Activated T-cell treated with anti-CD3 and anti-CD28 coated beads, Interleukin-2, amount 50 U/mL, for 72 hours (primary cell): Measurements from ENCODE around the gene JMY. TPM values are rescaled to one million over a fixed set of nuclear protein-coding genes. Genes with fewer than 3 reads are reported as not detected.
"Not testable (repeated sequence)": the region's sequence is repeated elsewhere in the genome, so short reads cannot be mapped to it uniquely, and the experiment has no call there.

Experiments
- ATAC-seq, 2 donors: fragments of 150-1000 bp; cut with Tn5 transposase; replicated peaks in 1 of 2; 2 replicates each; pipeline ENCODE4 v1.10.0; 2021; ENCODE audit warnings: moderate library complexity in 2 of 2, mild to moderate bottlenecking in 1 of 2
- DNase-seq, 2 donors: peaks; one replicate each; pipeline ENCODE4 v3.0.0; 2021 to 2022; ENCODE audit warnings: mixed read lengths in 1 of 2
- H3K27ac Mint-ChIP-seq: one replicate; pipeline ENCODE4 v1.8.0; 2022; ENCODE audit warnings: mild to moderate bottlenecking, moderate library complexity, mixed read lengths
- H3K27me3 Mint-ChIP-seq: one replicate; pipeline ENCODE4 v1.8.0; 2022; ENCODE audit warnings: low read depth, mixed read lengths
- H3K36me3 Mint-ChIP-seq, 2 donors: one replicate each; pipeline ENCODE4 v1.8.0; 2022; ENCODE audit warnings: mixed read lengths in 2 of 2, mild to moderate bottlenecking in 1 of 2; ENCODE audit not compliant: insufficient read depth in 2 of 2
- H3K4me1 Mint-ChIP-seq: one replicate; pipeline ENCODE4 v1.8.0; 2022; ENCODE audit warnings: low read depth, mixed read lengths
- H3K4me3 Mint-ChIP-seq, 2 donors: one replicate each; pipeline ENCODE4 v1.8.0; 2022; ENCODE audit warnings: mild to moderate bottlenecking in 2 of 2, mixed read lengths in 2 of 2, moderate library complexity in 2 of 2
- H3K9me3 Mint-ChIP-seq, 2 donors: one replicate each; pipeline ENCODE4 v1.8.0; 2022; ENCODE audit warnings: mixed read lengths in 2 of 2
- total RNA-seq, 2 donors: library from RNA; stranded (reverse); gene quantifications; one replicate each; pipeline ENCODE4 v1.2.3, GENCODE V29; 2022

Gene JMY
- total RNA-seq, 2 donors from 2014 or later, result 39.7 to 56.2 TPM

DNA sequence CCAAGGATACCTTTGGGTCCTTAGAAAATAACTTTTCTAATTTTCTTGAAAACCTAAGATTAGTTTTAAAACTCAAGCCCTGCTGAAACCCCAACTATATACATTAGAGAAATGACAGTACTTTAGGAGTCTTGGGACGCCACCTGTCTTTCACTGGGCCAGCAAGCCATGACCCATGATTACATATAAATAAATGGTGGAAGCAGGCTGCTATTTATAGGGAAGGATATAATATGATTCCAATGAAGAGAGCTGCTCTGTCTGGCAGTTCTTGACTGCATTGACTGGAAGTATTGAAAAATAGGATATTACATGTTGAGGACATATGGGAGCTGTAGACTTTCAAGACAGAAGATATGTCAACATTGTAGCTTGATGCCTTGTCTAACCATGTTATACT, 7.3 kb downstream of the JMY start:
- H3K27ac Mint-ChIP-seq, result peak overlapping the region; percentile 43

DNA sequence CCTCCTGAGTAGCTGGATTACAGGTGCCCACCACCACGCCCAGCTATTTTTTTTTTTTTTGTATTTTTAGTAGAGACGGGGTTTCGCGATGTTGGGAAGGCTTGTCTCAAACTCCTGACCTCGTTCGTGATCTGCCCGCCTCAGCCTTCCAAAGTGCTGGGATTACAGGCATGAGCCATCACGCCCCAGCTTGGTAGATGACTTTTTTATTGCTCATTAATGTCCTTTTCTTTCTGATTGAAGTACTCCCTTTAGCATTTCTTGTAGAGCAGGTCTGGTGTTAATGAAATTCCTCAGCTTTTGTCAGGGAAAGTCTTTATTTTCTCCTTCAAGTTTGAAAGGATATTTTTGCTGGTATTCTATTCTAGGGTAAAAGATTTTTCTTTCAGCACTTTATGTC, 18.1 kb downstream of the JMY start:
- ATAC-seq, H3K27me3 Mint-ChIP-seq, DNase-seq, H3K9me3 Mint-ChIP-seq, H3K4me3 Mint-ChIP-seq: not testable (repeated sequence)
- Mint-ChIP-seq H3K4me1 (peaks cover 57% of the 10 kb centered on the region), H3K27ac (peak overlapping the region; percentile 27), H3K36me3 (peaks cover 12 to 18% of the 10 kb centered on the region in 2 donors)

More for the DNA sequence above, 7.3 kb downstream of the JMY start:
- no peaks in the 10 kb centered on the region for H3K27me3 Mint-ChIP-seq
- ATAC-seq (no peak), DNase-seq (no peak)
- no peaks in the 10 kb centered on the region for H3K9me3 Mint-ChIP-seq
- peaks cover 72% of the 10 kb centered on the region for H3K4me1 Mint-ChIP-seq
- H3K4me3 Mint-ChIP-seq, result peak overlapping the region in 1 of 2 donors; percentile 91
- H3K36me3 Mint-ChIP-seq, result peaks cover 6 to 8% of the 10 kb centered on the region in 2 donors

DNA sequence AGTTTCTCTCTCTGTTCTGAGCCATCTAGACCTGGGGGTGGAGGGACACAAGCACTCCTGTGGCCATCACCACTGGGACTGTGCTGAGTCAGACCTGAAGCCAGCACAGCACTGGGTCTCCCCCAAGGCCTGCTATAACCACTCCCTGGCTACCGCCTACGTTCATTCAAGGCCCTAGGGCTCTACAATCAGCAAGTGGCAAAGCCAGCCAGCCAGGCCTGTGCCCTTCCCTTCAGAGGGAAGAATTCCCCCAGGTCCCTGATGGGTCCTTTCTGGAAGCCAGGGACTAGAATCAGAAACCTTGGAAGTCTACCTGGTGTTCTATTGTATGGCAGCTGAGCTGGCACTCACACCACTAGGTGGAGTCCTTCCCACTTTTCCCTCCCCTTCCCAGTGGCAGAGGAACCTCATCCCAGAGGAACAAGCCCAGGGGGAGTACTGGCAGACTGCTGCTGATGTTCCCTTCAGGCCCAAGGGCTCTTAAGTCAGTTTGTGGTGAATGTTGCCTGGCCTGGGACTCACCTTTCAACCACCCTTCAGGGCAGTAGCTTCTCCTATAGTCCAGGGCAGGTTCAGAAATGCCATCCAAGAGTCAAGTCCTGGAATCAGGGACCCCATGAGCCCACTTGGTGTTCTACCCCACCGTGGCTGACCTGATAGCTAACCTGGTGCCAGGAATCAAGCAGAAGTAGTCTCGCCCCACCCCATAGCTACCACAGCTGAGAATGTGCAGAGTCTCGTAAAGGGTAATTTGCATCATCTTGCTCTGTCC, 20.0 kb downstream of the JMY start:
- Mint-ChIP-seq H3K27ac (no peak overlapping the region), H3K27me3 (no peaks in the 10 kb centered on the region), H3K9me3 (no peaks in the 10 kb centered on the region), H3K4me1 (peaks cover 49% of the 10 kb centered on the region), H3K36me3 (peaks cover 12 to 18% of the 10 kb centered on the region in 2 donors), H3K4me3 (peak overlapping the region; percentile 30 to 52)
- DNase-seq, result peak; percentile 57 to 72
- peak; percentile 81 to 91 for ATAC-seq

DNA sequence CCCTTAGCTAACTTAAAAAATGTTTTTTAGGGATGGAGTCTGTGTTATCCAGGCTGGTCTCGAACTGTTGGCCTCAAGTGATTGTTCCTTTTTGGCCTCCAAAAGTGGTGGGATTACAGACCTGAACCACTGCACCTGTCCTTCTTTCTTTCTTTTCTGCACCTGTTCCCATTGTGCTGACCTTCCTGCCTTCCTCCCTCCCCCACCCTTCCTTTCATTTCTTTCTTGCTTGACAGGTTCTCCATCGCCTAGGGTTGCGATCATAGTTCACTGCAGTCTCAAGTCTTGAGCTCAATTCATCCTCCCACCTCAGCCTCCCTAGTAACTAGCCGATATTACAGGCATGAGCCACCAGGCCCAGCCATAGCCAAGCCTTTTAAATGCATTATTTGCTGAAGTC, 20.6 kb downstream of the JMY start:
- no peaks in the 10 kb centered on the region for H3K9me3 Mint-ChIP-seq
- H3K36me3 Mint-ChIP-seq, result peaks cover 12 to 18% of the 10 kb centered on the region in 2 donors
- ATAC-seq, result no peak
- H3K4me3 Mint-ChIP-seq, result no peak overlapping the region
- no peak overlapping the region for H3K27ac Mint-ChIP-seq
- peaks cover 52% of the 10 kb centered on the region for H3K4me1 Mint-ChIP-seq
- DNase-seq, result no peak
- H3K27me3 Mint-ChIP-seq, result no peaks in the 10 kb centered on the region

DNA sequence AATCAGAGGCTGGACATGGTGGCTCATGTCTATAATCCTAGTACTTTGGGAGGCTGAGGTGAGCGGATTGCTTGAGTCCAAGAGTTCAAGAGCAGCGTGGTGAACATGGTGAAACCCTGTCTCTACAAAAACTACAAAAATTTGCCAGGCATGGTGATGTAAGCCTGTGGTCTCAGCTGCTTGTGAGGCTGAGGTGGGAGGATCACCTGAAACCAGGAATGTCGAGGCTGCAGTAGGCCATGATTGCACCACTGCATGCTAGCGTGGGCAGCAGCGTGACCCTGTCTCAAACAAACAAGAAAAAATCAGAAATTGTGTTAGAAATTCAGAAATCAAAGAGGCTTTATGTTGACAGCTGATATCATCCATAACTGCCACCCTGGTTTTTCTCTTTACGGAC, 21.4 kb downstream of the JMY start:
- no peak for DNase-seq
- Mint-ChIP-seq H3K27ac (no peak overlapping the region), H3K4me1 (peaks cover 60% of the 10 kb centered on the region), H3K36me3 (peaks cover 12 to 14% of the 10 kb centered on the region in 2 donors), H3K4me3 (no peak overlapping the region), H3K9me3 (no peaks in the 10 kb centered on the region), H3K27me3 (no peaks in the 10 kb centered on the region)
- ATAC-seq, result no peak

DNA sequence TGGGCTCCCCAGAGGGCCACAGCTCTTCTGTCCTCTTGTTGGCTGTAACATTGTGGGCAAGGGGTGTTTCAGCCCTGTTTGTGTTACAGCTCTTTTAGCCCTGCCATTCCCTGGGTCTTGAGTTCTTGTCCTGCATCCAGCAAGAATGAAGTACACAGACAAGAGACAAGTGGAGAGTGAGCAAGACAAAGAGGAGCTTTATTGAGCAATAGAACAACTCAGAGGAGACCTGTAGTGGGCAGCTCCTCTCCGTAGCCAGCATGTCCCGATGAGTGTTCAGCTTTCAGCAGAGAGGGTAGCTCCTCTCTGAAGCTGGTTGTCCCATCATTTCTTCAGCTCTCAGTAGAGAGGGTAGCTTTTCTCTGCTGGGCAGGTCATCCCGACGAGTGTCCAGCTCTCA, 22.9 kb downstream of the JMY start:
- peaks cover 6 to 9% of the 10 kb centered on the region in 2 donors for H3K36me3 Mint-ChIP-seq
- ATAC-seq, result no peak
- peaks cover 61% of the 10 kb centered on the region for H3K4me1 Mint-ChIP-seq
- no peak overlapping the region for H3K4me3 Mint-ChIP-seq
- H3K27me3 Mint-ChIP-seq, result no peaks in the 10 kb centered on the region
- no peak overlapping the region for H3K27ac Mint-ChIP-seq
- no peaks in the 10 kb centered on the region for H3K9me3 Mint-ChIP-seq
- no peak for DNase-seq

DNA sequence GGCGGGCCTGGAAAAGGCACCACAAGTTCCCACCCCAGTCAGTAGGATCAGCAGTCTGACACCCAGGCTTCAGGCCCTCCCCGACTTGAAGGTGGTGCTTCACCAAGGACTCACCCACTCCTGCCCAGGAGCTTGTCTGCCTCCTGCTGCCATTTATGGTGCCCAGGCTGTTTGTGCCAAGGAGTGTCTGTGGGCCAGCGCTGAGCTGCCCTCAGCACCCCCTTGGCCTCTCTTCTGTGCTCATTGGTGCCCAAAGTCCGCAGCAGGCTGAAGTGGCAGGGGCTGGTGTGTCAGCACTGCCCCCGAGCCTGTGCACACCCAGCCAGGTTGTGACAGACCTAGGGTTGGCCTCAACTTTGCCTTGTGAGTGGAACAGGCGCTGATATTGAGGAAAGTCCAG, 23.5 kb downstream of the JMY start:
- no peak for DNase-seq
- no peaks in the 10 kb centered on the region for H3K9me3 Mint-ChIP-seq
- H3K36me3 Mint-ChIP-seq, result peaks cover 6% of the 10 kb centered on the region in 2 donors
- no peak overlapping the region for H3K27ac Mint-ChIP-seq
- no peaks in the 10 kb centered on the region for H3K27me3 Mint-ChIP-seq
- no peak overlapping the region for H3K4me3 Mint-ChIP-seq
- H3K4me1 Mint-ChIP-seq, result peaks cover 55% of the 10 kb centered on the region
- no peak for ATAC-seq

DNA sequence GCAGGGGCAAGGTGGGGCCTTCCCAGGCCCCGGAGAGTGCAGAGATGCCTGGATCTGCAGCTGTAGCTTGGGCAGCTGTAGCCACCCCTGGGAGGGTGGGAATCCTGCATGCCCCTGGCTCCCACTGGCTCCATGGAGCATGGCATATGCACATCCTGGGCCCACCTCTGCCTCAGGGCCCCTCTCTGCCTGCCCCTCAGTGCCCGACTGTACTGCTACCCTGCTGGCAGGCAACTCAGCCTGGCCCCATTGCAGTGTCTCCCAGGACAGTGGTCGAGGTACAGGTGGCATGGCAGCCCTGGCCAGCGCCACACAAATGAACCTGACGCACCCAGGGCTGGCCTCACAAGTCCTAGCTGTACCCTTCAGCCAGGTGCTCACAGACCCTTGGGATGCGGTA, 23.9 kb downstream of the JMY start:
- peaks cover 51% of the 10 kb centered on the region for H3K4me1 Mint-ChIP-seq
- peaks cover 4 to 5% of the 10 kb centered on the region in 2 donors for H3K36me3 Mint-ChIP-seq
- no peak overlapping the region for H3K4me3 Mint-ChIP-seq
- H3K9me3 Mint-ChIP-seq, result no peaks in the 10 kb centered on the region
- ATAC-seq (peak; percentile 1 to 8), DNase-seq (no peak)
- no peak overlapping the region for H3K27ac Mint-ChIP-seq
- no peaks in the 10 kb centered on the region for H3K27me3 Mint-ChIP-seq

DNA sequence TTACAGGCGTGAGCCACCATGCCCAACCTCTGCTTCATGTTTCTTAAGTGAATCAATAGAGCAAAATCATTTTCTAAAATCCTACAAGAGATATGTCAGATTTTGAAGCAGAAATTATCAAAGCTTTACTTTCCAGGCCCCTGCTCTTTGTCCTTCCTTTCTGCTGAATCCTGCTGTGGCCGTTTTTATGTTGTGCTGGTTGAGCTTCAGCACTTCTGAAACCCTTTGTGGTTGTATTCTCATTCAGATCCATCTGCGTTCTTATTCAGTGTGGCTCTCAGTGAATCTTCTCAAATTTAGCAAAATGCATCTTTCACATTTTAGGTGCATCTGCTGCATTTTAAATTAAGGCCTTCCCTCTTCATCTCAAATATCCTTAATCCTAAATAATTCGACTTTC, 26.0 kb downstream of the JMY start:
- ATAC-seq, result peak in 1 of 2 donors; percentile 53
- no peaks in the 10 kb centered on the region for H3K27me3 Mint-ChIP-seq

DNA sequence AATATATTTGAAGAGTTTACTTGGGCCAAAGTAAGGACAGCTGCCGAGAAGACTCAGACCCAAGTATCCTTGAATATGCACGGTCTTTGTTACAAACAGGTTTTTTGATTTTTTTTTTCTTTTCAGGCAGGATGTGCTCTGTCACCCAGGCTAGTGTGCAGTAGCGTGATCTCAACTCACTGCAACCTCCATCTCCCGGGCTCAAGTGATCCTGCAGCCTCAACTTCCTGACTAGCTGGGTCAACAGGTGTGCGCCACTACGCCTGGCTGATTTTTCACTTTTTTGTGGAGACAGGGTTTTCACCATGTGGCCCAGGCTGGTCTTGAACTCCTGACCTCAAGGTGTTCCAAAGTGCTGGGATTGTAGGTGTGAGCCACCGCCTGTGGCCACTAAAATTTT, 27.4 kb downstream of the JMY start:
- Mint-ChIP-seq H3K36me3 (no peaks in the 10 kb centered on the region), H3K27ac (no peak overlapping the region), H3K27me3 (no peaks in the 10 kb centered on the region), H3K9me3 (no peaks in the 10 kb centered on the region), H3K4me1 (peaks cover 35% of the 10 kb centered on the region), H3K4me3 (peak overlapping the region in 1 of 2 donors; percentile 34)
- no peak for ATAC-seq
- DNase-seq, result no peak

More for the DNA sequence above, 26.0 kb downstream of the JMY start:
- Mint-ChIP-seq H3K9me3 (no peaks in the 10 kb centered on the region), H3K36me3 (no peaks in the 10 kb centered on the region), H3K4me3 (peak overlapping the region in 1 of 2 donors; percentile 3), H3K4me1 (peaks cover 35% of the 10 kb centered on the region), H3K27ac (no peak overlapping the region)
- DNase-seq, result no peak

DNA sequence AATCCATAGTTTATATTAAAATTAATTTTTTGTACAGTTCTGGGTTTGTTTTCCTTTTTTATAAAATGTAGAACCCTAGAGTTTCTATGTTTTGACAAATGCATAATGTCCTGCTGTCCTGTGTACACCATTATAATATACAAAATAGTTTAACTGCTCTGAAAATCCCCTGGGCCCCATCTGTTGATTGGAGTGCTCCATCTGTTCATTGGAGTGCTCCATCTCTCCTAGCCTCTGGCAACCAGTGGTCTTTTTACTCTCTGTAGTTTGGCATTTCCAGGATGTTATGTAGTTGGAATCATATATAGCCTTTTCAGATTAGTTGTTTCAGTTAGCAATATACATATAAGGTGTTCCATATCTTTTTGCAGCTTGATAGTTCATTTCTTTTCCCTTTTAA, 31.2 kb downstream of the JMY start:
- no peaks in the 10 kb centered on the region for H3K9me3 Mint-ChIP-seq
- H3K4me3 Mint-ChIP-seq, result no peak overlapping the region
- H3K4me1 Mint-ChIP-seq, result peaks cover 30% of the 10 kb centered on the region
- no peak overlapping the region for H3K27ac Mint-ChIP-seq
- no peak for DNase-seq
- peaks cover 3 to 8% of the 10 kb centered on the region in 2 donors for H3K36me3 Mint-ChIP-seq
- no peaks in the 10 kb centered on the region for H3K27me3 Mint-ChIP-seq
- ATAC-seq, result no peak

DNA sequence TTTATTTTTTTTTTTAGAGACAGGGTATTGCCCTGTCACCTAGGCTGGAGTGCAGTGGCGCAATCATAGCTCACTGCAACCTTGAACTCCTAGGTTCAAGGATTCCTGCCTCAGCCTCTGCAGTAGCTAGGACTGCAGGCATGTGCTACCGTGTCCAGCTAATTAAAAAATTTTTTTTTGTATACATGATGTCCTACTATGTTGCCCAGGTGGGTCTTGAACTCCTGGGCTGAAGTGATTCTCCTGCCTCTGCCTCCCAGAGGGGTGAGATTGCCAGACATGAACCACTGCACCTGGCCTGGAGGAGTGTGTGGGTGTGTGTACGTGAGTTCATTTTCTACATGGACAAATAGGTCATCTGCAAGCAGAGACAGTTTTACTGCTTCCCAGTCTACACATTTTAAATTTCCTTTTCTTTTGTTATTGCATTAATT, 33.8 kb downstream of the JMY start:
- H3K9me3 Mint-ChIP-seq, result no peaks in the 10 kb centered on the region

DNA sequence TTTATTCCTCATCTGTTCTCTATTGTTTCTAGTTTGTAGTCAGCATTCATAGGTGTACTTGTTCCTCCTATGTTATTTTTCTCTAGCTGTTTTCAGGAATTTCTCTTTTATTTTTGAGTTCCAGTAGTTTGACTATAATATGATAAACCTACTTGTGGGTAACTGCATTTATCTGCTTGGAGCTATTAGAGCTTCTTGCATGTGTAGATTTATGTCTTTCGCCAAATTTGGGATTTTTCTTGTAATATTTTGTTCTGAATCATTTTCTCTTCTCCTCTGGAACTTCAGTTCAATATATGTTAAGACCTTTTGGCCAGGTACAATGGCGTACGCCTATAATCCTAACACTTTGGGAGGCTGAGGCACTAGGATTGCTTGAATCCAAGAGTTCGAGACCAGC, 37.4 kb downstream of the JMY start:
- no peaks in the 10 kb centered on the region for H3K9me3 Mint-ChIP-seq
- no peak overlapping the region for H3K27ac Mint-ChIP-seq
- H3K36me3 Mint-ChIP-seq, result peaks cover 5 to 13% of the 10 kb centered on the region in 2 donors
- peaks cover 37% of the 10 kb centered on the region for H3K4me1 Mint-ChIP-seq
- H3K27me3 Mint-ChIP-seq, result no peaks in the 10 kb centered on the region
- no peak overlapping the region for H3K4me3 Mint-ChIP-seq
- DNase-seq (no peak), ATAC-seq (no peak)

More for the DNA sequence above, 33.8 kb downstream of the JMY start:
- H3K36me3 Mint-ChIP-seq, result peaks cover 5 to 10% of the 10 kb centered on the region in 2 donors
- H3K4me1 Mint-ChIP-seq, result peaks cover 23% of the 10 kb centered on the region
- no peak overlapping the region for H3K4me3 Mint-ChIP-seq
- H3K27me3 Mint-ChIP-seq, result no peaks in the 10 kb centered on the region
- no peak overlapping the region for H3K27ac Mint-ChIP-seq
- peak; percentile 30 to 46 for ATAC-seq
- no peak for DNase-seq

DNA sequence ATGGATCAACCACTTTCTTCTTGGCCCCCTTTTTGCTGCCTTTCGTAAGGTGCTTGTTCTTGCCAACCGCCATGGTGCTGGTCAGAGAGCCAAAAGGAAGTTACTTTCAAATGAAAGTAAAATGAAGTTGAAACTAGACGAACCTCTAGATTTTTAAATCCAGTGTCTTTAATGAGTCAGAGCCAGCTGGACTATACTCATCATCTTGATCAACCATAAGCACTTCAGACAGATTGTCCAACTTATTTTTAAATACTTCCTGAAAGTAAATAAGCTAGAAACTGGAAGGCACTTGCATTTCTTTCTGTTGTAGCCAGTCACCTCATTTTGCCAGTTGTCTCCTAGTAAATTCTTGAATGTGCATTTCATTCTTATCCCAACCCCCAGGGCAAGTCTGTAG, 48.9 kb downstream of the JMY start:
- H3K36me3 Mint-ChIP-seq, result peaks cover 13 to 22% of the 10 kb centered on the region in 2 donors
- ATAC-seq (no peak), DNase-seq (no peak)
- H3K27me3 Mint-ChIP-seq, result no peaks in the 10 kb centered on the region
- no peak overlapping the region for H3K4me3 Mint-ChIP-seq
- H3K27ac Mint-ChIP-seq, result no peak overlapping the region
- H3K9me3 Mint-ChIP-seq, result no peaks in the 10 kb centered on the region
- peaks cover 16% of the 10 kb centered on the region for H3K4me1 Mint-ChIP-seq
